Keratinocyte (primary cell): ENCODE data around the gene ADCYAP1R1. TPM values are rescaled to one million over a fixed set of nuclear protein-coding genes. Genes with fewer than 3 reads are reported as not detected.

ENCODE experiments used
- DNase-seq: peaks from one replicate; pipeline ENCODE4 v3.0.0-alpha.2; 2011; ENCODE audit warnings: low read depth, missing footprints, low spot score
- FAIRE-seq: peaks from 2 replicates; lab custom pipeline; 2011; peaks lifted over from hg19 to GRCh38; lab: Jason Lieb, UNC
- H2AFZ ChIP-seq: 2 replicates; pipeline ENCODE4 v1.6.0; 2012; ENCODE audit warnings: low read length, control low read depth, inconsistent platforms; ENCODE audit not compliant: control insufficient read depth
- H3K27ac ChIP-seq: 2 replicates; pipeline ENCODE4 v1.5.1; 2011; ENCODE audit warnings: low read length; ENCODE audit not compliant: control insufficient read depth, insufficient read depth
- H3K27me3 ChIP-seq: 3 replicates; pipeline ENCODE4 v1.6.0; 2011; ENCODE audit warnings: low read length; ENCODE audit not compliant: control insufficient read depth, insufficient read depth; ENCODE audit errors: extremely low read depth
- H3K36me3 ChIP-seq, 2 experiments: 2 replicates in 1 of 2; 3 replicates in 1 of 2; pipeline ENCODE4 v1.5.1; 2011; ENCODE audit warnings: low read length in 2 of 2, mild to moderate bottlenecking in 1 of 2; ENCODE audit not compliant: control insufficient read depth in 2 of 2, insufficient read depth in 2 of 2; ENCODE audit errors: extremely low read depth in 1 of 2
- H3K4me1 ChIP-seq: 3 replicates; pipeline ENCODE4 v1.5.1; 2011; ENCODE audit warnings: low read length; ENCODE audit not compliant: control insufficient read depth, insufficient read depth; ENCODE audit errors: extremely low read depth
- H3K4me2 ChIP-seq: 3 replicates; pipeline ENCODE4 v1.6.0; 2011; ENCODE audit warnings: low read depth, low read length; ENCODE audit not compliant: control insufficient read depth, insufficient read depth; ENCODE audit errors: extremely low read depth
- H3K4me3 ChIP-seq, 3 experiments: fragments of 200-600 bp in 1 of 3; sonication (generic) in 1 of 3; 2 replicates in 2 of 3; 3 replicates in 1 of 3; pipeline ENCODE4 v1.5.1; 2011 to 2016; ENCODE audit warnings: low read length in 3 of 3, mild to moderate bottlenecking in 3 of 3, control low read depth in 2 of 3, inconsistent platforms in 1 of 3, low read depth in 1 of 3, mixed read lengths in 1 of 3, mixed run types in 1 of 3, moderate library complexity in 1 of 3; ENCODE audit not compliant: control insufficient read depth in 2 of 3, insufficient read depth in 2 of 3; ENCODE audit errors: extremely low read depth in 1 of 3
- H3K79me2 ChIP-seq: 2 replicates; pipeline ENCODE4 v1.6.0; 2012; ENCODE audit warnings: low read length; ENCODE audit not compliant: control insufficient read depth, insufficient read depth
- H3K9ac ChIP-seq: 3 replicates; pipeline ENCODE4 v1.6.0; 2011; ENCODE audit warnings: low read length; ENCODE audit not compliant: control insufficient read depth, insufficient read depth; ENCODE audit errors: extremely low read depth
- H3K9me1 ChIP-seq: 3 replicates; pipeline ENCODE4 v1.6.0; 2011; ENCODE audit warnings: low read length; ENCODE audit not compliant: control insufficient read depth, insufficient read depth; ENCODE audit errors: extremely low read depth
- H3K9me3 ChIP-seq: 2 replicates; pipeline ENCODE4 v1.5.1; 2012; ENCODE audit warnings: low read depth, low read length; ENCODE audit not compliant: control insufficient read depth
- H4K20me1 ChIP-seq: 3 replicates; pipeline ENCODE4 v1.6.0; 2011; ENCODE audit warnings: low read length; ENCODE audit not compliant: control insufficient read depth, insufficient read depth; ENCODE audit errors: extremely low read depth
- EZH2 ChIP-seq: IDR thresholded peaks from one replicate; pipeline ENCODE4 v1.6.1; 2012; ENCODE audit warnings: inconsistent platforms, mild to moderate bottlenecking, low read length, moderate library complexity
- dilution Hi-C: fragments of 300-500 bp; cut with MboI; formaldehyde crosslinking; loops from one replicate; pipeline ENCODE4 v1.7.0; 2020; ENCODE audit warnings: low sequenced_read_pairs; ENCODE audit not compliant: extremely low pct_ligation_motif_present
- polyA plus RNA-seq, 5 experiments: library from polyadenylated mRNA; depleted of rRNA in 3 of 5; stranded (reverse) in 3 of 5; stranded (forward) in 1 of 5; unstranded in 1 of 5; fragments of >200 nt; gene quantifications; 1 replicate in 1 of 5; 2 replicates in 3 of 5; 3 replicates in 1 of 5; pipeline versions ENCODE4 v1.2.1 to v1.2.3, GENCODE V29; 2011 to 2012; ENCODE audit warnings: missing spikeins in 2 of 5, low read depth in 1 of 5, low replicate concordance in 1 of 5
- TF ChIP-seq, protein P1 (sequence below), 3 experiments: IDR thresholded peaks in 1 of 3; conservative IDR thresholded peaks in 1 of 3; optimal IDR thresholded peaks in 1 of 3; 2 replicates in 2 of 3; 3 replicates in 1 of 3; pipeline versions ENCODE3 to v1.5.1; 2011; ENCODE audit warnings: low read length in 3 of 3, mild to moderate bottlenecking in 3 of 3, moderate library complexity in 2 of 3, control low read depth in 1 of 3, inconsistent platforms in 1 of 3; ENCODE audit not compliant: insufficient read depth in 2 of 3; ENCODE audit errors: extremely low read depth in 1 of 3

Gene ADCYAP1R1
- polyA plus RNA-seq, 1 donor (not counting 4 experiments of a cell fraction or from before 2014, with no cell fraction given): not detected

DNA sequence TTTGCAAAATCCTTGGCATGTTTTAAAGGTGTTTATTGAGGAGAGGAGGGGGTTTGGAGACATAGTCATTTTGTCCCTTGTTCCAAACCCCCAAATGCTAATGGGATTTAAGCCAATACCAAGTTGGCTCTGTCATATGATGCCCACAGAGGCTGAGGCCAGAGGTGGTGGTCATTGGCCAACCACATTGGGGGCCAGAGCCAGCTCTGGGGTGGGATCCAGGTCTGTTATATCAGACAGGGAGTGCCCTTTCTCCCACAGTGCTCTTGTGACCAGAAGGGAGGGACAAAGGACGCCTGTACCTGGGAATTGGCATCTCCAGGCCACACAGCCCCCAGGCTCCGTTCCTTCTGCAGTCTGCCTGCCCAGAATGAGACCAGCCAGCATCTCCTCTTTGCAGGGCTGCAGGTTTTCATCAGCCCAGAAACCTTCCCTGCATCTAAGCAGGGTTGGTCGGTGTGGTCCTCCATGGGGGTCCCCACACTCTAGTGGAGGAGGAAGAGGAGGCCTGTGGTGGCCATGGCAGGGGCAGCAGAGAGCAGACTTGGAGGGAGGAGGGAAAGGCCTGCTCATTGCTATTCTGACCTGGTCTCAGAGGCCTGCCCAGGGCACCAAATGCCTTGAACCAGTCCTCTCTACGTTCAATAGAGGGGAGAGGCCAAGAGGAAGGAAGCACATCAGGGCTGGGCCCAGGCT lies 17.9 kb downstream of the ADCYAP1R1 start:
- H4K20me1 ChIP-seq: no peaks in the 10 kb centered on the region
- H3K36me3 ChIP-seq: no peaks in the 10 kb centered on the region
- no peak overlapping the region for H2AFZ ChIP-seq
- H3K4me3 ChIP-seq: no peak overlapping the region
- H3K4me1 ChIP-seq: no peaks in the 10 kb centered on the region
- dilution Hi-C loops: no loop called here
- no peaks in the 10 kb centered on the region for H3K9me1 ChIP-seq
- H3K79me2 ChIP-seq: no peaks in the 10 kb centered on the region
- FAIRE-seq (no peak), DNase-seq (no peak)
- no peak overlapping the region for H3K9ac ChIP-seq
- H3K9me3 ChIP-seq: no peaks in the 10 kb centered on the region
- H3K4me2 ChIP-seq: no peak overlapping the region
- H3K27me3 ChIP-seq: peaks cover 5% of the 10 kb centered on the region
- no peak overlapping the region for H3K27ac ChIP-seq
- TF ChIP-seq, protein P1, sequence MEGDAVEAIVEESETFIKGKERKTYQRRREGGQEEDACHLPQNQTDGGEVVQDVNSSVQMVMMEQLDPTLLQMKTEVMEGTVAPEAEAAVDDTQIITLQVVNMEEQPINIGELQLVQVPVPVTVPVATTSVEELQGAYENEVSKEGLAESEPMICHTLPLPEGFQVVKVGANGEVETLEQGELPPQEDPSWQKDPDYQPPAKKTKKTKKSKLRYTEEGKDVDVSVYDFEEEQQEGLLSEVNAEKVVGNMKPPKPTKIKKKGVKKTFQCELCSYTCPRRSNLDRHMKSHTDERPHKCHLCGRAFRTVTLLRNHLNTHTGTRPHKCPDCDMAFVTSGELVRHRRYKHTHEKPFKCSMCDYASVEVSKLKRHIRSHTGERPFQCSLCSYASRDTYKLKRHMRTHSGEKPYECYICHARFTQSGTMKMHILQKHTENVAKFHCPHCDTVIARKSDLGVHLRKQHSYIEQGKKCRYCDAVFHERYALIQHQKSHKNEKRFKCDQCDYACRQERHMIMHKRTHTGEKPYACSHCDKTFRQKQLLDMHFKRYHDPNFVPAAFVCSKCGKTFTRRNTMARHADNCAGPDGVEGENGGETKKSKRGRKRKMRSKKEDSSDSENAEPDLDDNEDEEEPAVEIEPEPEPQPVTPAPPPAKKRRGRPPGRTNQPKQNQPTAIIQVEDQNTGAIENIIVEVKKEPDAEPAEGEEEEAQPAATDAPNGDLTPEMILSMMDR (optimal IDR thresholded peaks at IDR 0.05 in 1 of 3, IDR thresholded peaks at IDR 0.05 in 1 of 3, conservative IDR thresholded peaks at IDR 0.05 in 1 of 3; ENCODE audit: extremely low read depth in 1 of 3, insufficient read depth in 2 of 3, low read length in 3 of 3): no peak
- TF ChIP-seq EZH2: no peak

DNA sequence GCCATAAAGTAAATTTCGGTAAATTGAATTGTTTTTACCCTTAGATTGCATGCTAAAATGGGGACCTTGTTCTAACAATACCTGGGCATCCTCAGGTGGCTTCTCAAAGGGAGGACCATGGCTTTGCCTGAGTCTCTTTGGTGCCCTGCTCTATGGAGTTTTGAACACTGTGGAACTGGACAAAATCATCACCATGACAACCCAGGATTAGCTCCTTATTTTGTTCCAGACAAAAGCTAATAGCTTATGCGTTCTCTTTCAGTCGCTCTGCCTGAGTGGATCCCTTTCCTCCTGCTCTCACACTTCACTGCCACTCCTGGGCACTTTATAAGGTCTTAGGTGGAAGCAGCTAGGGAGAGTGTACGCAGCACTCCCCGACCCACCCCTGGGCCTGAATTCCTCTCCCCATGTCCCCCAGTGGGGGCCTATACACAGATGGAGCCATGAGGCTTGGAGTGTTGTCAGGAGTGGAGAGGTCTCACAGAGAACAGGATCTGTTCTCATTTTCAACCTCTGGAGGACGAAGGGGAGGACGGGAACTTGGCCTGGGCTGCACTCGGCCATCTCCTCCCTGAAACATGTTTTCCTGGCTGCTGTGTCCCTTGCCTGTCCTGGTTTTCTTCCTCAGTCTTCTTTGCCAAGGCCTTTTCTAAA lies 19.0 kb downstream of the ADCYAP1R1 start:
- Histone ChIP-seq H3K27ac (no peak overlapping the region), H3K4me3 (no peak overlapping the region), H4K20me1 (no peaks in the 10 kb centered on the region), H2AFZ (no peak overlapping the region), H3K9me1 (no peaks in the 10 kb centered on the region), H3K9me3 (no peaks in the 10 kb centered on the region), H3K36me3 (no peaks in the 10 kb centered on the region), H3K79me2 (no peaks in the 10 kb centered on the region), H3K4me1 (no peaks in the 10 kb centered on the region), H3K27me3 (peaks cover 5% of the 10 kb centered on the region), H3K9ac (no peak overlapping the region), H3K4me2 (no peak overlapping the region)
- FAIRE-seq (no peak), DNase-seq (no peak)
- dilution Hi-C loops: no loop called here
- TF ChIP-seq, protein P1 (optimal IDR thresholded peaks at IDR 0.05 in 1 of 3, IDR thresholded peaks at IDR 0.05 in 1 of 3, conservative IDR thresholded peaks at IDR 0.05 in 1 of 3; ENCODE audit: extremely low read depth in 1 of 3, insufficient read depth in 2 of 3, low read length in 3 of 3): no peak
- no peak for TF ChIP-seq EZH2
